ENCODE results near the gene TYW1B. TPM values are rescaled to one million over a fixed set of nuclear protein-coding genes. Genes with fewer than 3 reads are reported as not detected.
"Not testable (repeated sequence)": the region's sequence is repeated elsewhere in the genome, so short reads cannot be mapped to it uniquely, and the experiment has no call there.

The TYW1B gene
- total and polyA plus RNA-seq, 3 experiments from 2014 or later, result 1.5 to 5.1 (median 4.7) TPM

DNA sequence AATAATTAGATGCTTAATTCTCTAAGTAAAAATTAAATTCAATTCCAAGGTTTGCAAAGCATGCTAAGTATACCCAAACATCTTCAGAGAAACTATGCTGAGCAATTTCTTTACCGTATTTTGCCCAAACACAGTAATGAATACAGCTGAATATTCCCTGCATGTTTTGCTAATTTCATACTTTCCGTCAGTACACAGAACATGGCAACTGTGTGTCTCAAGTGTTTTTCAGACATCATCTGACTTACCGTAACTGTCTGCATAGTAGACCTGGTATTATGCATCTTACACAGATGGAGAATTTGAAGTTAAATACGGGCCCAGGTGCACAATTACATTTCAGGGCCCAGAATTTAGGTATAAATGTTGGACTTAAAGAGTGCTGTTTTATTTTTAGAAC is 15.2 kb upstream of the TYW1B start:
- H3K27me3 ChIP-seq (ENCODE audit: insufficient read depth, low read length, poor library complexity, severe bottlenecking); H3K4me1 Mint-ChIP-seq; H3K9me3 ChIP-seq (ENCODE audit: low read length); H3K27me3 Mint-ChIP-seq; H3K27ac Mint-ChIP-seq; H3K27ac ChIP-seq (ENCODE audit: low read depth, low read length); CTCF ChIA-PET; POLR2A ChIA-PET; H3K4me3 ChIP-seq (ENCODE audit: low read length); H3K4me3 Mint-ChIP-seq; H3K4me1 ChIP-seq (ENCODE audit: insufficient read depth, low read length); DNase-seq; H3K36me3 ChIP-seq (ENCODE audit: insufficient read depth, low read length): not testable (repeated sequence)
- H3K9me3 Mint-ChIP-seq, result peaks cover 8 to 17% (median 15%) of the 10 kb centered on the region in 5 donors
- H3K36me3 Mint-ChIP-seq, result peaks cover 9 to 17% (median 15%) of the 10 kb centered on the region in 3 donors

DNA sequence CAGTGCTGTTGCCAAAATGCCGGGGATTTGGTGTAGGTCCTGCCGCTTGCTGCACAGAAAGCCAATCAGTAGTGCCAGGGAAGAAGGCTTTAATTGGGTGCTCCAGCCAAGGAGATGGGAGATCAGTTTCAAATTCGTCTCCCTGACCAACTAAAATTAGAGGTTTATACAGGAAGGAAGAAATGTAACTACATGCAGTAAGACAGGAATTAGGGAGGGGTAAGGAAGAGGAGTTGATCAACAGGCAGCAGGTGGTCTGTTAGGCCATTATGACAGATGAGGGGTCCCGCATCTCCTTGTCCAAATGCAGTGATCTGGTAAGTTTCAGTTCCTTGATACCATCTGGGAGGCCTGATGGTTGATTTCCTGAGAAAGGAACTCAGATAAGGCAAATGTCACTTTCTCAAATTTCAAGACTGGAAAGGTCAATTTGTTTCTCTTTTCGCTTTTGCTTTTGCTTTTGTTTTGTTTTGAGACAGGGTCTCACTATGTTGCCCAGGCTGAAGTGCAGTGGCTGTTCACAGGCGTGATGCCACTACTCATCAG is 13.0 kb upstream of the TYW1B start:
- H3K4me3 Mint-ChIP-seq; H3K9me3 ChIP-seq (ENCODE audit: low read length); H3K27me3 ChIP-seq (ENCODE audit: insufficient read depth, low read length, poor library complexity, severe bottlenecking); H3K27ac ChIP-seq (ENCODE audit: low read depth, low read length); H3K4me1 Mint-ChIP-seq; H3K36me3 ChIP-seq (ENCODE audit: insufficient read depth, low read length); H3K27ac Mint-ChIP-seq; DNase-seq; H3K4me1 ChIP-seq (ENCODE audit: insufficient read depth, low read length); H3K27me3 Mint-ChIP-seq; H3K4me3 ChIP-seq (ENCODE audit: low read length): not testable (repeated sequence)
- Mint-ChIP-seq H3K9me3 (peaks cover 8 to 17% (median 15%) of the 10 kb centered on the region in 5 donors), H3K36me3 (peaks cover 17 to 31% (median 17%) of the 10 kb centered on the region in 3 donors)
- CTCF ChIA-PET, result interaction anchor here (1.5 kb wide), 1 partner anchor 11 kb away, joined by 4 read pairs; no protein-coding TSS in a partner anchor
- POLR2A ChIA-PET, result interaction anchor here (0.7 kb wide), 1 partner anchor 73 kb away, joined by 5 read pairs; no protein-coding TSS in a partner anchor

DNA sequence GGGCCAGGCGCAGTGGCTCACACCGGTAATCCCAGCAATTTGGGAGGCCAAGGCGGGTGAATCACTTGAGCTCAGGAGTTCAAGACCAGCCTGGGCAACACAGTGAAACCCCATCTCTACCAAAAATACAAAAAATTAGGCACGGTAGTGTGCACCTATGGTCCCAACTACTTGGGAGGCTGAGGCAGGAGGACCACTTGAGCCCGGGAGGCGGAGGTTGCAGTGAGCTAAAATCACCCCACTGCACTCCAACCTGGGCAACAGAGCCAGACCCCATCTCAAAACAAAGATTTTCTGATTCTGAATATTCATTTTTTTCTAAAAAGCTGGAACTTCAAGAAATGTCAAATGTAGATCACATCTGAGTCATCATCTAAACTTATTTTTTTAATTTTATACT is 10.3 kb upstream of the TYW1B start:
- CTCF ChIA-PET, result interaction anchor here (1.1 to 1.2 kb wide), 2 partner anchors 9 to 12 kb away, joined by 3 to 5 read pairs; no protein-coding TSS in a partner anchor

DNA sequence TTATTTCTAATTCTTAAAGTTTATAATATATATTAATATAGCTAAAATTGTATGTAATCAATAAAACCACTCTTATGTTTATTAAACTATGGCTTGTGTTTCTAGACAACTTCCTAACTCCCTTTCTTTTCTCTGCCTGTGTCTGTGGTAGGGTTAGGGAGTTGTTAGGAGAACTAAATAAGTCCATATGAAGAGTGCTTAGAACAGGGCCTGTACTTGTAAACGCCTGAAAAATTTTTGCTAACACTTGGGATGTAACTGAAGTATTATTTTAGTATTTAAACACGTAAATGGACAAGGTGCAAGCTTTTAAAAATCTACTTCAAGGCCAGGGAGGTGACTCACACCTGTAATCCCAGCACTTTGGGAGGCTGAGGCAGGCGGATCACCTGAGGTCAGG is 9.3 kb upstream of the TYW1B start:
- H3K4me3 ChIP-seq (ENCODE audit: low read length); H3K9me3 ChIP-seq (ENCODE audit: low read length); POLR2A ChIA-PET; H3K27me3 Mint-ChIP-seq; H3K4me1 ChIP-seq (ENCODE audit: insufficient read depth, low read length); H3K4me3 Mint-ChIP-seq; H3K27ac ChIP-seq (ENCODE audit: low read depth, low read length); DNase-seq; H3K27ac Mint-ChIP-seq; H3K27me3 ChIP-seq (ENCODE audit: insufficient read depth, low read length, poor library complexity, severe bottlenecking): not testable (repeated sequence)
- peaks cover 8 to 17% (median 10%) of the 10 kb centered on the region in 3 donors for H3K4me1 Mint-ChIP-seq
- peaks cover 8 to 17% (median 15%) of the 10 kb centered on the region in 5 donors for H3K9me3 Mint-ChIP-seq
- peaks cover 25 to 59% (median 26%) of the 10 kb centered on the region in 3 donors for H3K36me3 Mint-ChIP-seq
- CTCF ChIA-PET, result interaction anchor here (1.1 kb wide), 1 partner anchor 8 kb away, joined by 5 read pairs; no protein-coding TSS in a partner anchor
- H3K36me3 ChIP-seq (ENCODE audit: insufficient read depth, low read length), result peaks cover 28% of the 10 kb centered on the region

More for the DNA sequence above, 10.3 kb upstream of the TYW1B start:
- not testable (repeated sequence) for H3K27me3 Mint-ChIP-seq; H3K4me3 ChIP-seq (ENCODE audit: low read length); H3K27ac ChIP-seq (ENCODE audit: low read depth, low read length); H3K27me3 ChIP-seq (ENCODE audit: insufficient read depth, low read length, poor library complexity, severe bottlenecking); H3K4me1 ChIP-seq (ENCODE audit: insufficient read depth, low read length); H3K4me1 Mint-ChIP-seq; H3K4me3 Mint-ChIP-seq; H3K9me3 ChIP-seq (ENCODE audit: low read length); DNase-seq
- Mint-ChIP-seq H3K36me3 (peaks cover 17 to 51% (median 17%) of the 10 kb centered on the region in 3 donors), H3K27ac (peak overlapping the region in 1 of 8 donors; percentile 50), H3K9me3 (peaks cover 8 to 17% (median 15%) of the 10 kb centered on the region in 5 donors)
- POLR2A ChIA-PET, result interaction anchor here (0.6 kb wide), 1 partner anchor 11 kb away, joined by 4 read pairs; no protein-coding TSS in a partner anchor
- peaks cover 18% of the 10 kb centered on the region for H3K36me3 ChIP-seq (ENCODE audit: insufficient read depth, low read length)

DNA sequence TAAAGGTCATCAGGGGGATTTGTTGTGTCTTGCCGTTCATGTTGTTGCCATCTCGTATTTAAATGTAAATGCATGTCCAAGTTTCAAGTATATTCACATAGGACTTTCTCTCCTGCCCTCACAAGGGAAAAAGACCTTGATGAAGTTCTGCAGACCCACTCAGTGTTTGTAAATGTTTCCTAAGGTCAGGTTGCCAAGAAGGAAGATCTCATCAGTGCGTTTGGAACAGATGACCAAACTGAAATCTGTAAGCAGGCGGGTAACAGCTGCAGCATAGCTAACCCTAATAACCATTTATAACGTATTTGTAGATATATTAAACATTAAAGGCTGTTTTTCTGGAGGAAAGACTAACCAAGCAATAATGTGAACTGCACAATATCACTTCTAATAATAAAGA is 2.6 kb upstream of the TYW1B start:
- H3K9me3 Mint-ChIP-seq; DNase-seq; H3K9me3 ChIP-seq (ENCODE audit: low read length); H3K27me3 Mint-ChIP-seq; H3K27me3 ChIP-seq (ENCODE audit: insufficient read depth, low read length, poor library complexity, severe bottlenecking): not testable (repeated sequence)
- POLR2A ChIA-PET, result interaction anchor here (0.6 kb wide), 1 partner anchor 93 kb away, joined by 10 read pairs; no protein-coding TSS in a partner anchor
- peaks cover 16% of the 10 kb centered on the region for H3K36me3 ChIP-seq (ENCODE audit: insufficient read depth, low read length)
- H3K36me3 Mint-ChIP-seq, result peaks cover 9 to 47% (median 10%) of the 10 kb centered on the region in 3 donors
- CTCF ChIA-PET, result interaction anchor here (1.3 to 1.8 kb wide), 2 partner anchors 7 to 10 kb away, joined by 4 to 5 read pairs; no protein-coding TSS in a partner anchor
- peak overlapping the region; percentile 94 to 100 (median 99) for H3K27ac Mint-ChIP-seq
- H3K4me3 ChIP-seq (ENCODE audit: low read length), result peak overlapping the region; percentile 78
- peak overlapping the region; percentile 98 for H3K27ac ChIP-seq (ENCODE audit: low read depth, low read length)
- H3K4me1 Mint-ChIP-seq, result peaks cover 29 to 45% (median 44%) of the 10 kb centered on the region in 3 donors
- peaks cover 18% of the 10 kb centered on the region for H3K4me1 ChIP-seq (ENCODE audit: insufficient read depth, low read length)
- peak overlapping the region; percentile 92 to 98 (median 93) for H3K4me3 Mint-ChIP-seq

DNA sequence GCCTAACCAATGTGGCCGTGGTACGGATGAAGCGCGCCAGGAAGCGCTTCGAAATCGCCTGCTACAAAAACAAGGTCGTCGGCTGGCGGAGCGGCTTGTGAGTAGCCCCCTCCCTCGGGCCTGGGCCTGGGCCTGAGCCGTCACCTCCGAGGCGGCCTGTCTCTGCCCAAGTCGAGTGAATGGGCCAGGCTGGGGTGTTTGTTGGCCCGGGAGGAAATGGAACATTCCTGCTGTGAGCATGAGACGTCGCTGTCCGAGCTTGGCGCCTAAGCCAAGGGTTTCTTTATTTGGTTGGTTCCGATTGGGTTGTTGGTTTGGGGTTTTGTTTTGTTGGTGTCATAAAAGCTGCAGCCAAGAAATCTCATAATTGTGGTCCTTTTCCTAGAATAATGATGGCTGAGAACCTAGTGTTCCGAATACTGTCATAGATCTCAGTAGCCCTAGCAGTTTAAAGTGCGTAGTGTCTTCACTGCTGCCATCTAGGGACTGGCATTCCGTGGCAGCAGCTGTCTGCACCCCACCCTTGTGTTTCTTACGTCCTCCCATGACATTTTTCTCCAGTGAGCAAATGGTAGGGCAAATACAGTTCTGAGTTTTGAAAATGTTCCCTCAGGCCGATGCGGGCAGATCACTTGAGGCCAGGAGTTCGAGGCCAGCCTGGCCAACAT is 1.8 kb upstream of the TYW1B start:
- not testable (repeated sequence) for H3K27me3 Mint-ChIP-seq; H3K9me3 Mint-ChIP-seq; H3K9me3 ChIP-seq (ENCODE audit: low read length); H3K27me3 ChIP-seq (ENCODE audit: insufficient read depth, low read length, poor library complexity, severe bottlenecking)
- CTCF ChIA-PET, result interaction anchor here (1.2 to 1.8 kb wide), 4 partner anchors 8 to 86 kb away, joined by 3 to 5 read pairs (median 4); no protein-coding TSS in a partner anchor
- Histone ChIP-seq H3K4me1 (ENCODE audit: insufficient read depth, low read length) (peaks cover 18% of the 10 kb centered on the region), H3K36me3 (ENCODE audit: insufficient read depth, low read length) (peaks cover 16% of the 10 kb centered on the region), H3K4me3 (ENCODE audit: low read length) (peak overlapping the region; percentile 78), H3K27ac (ENCODE audit: low read depth, low read length) (peak overlapping the region; percentile 98)
- POLR2A ChIA-PET, result interaction anchor here (0.6 kb wide), 1 partner anchor 94 kb away, joined by 10 read pairs; no protein-coding TSS in a partner anchor
- H3K4me3 Mint-ChIP-seq, result peak overlapping the region; percentile 92 to 98 (median 93)
- H3K4me1 Mint-ChIP-seq, result peaks cover 29 to 45% (median 44%) of the 10 kb centered on the region in 3 donors
- peaks cover 9 to 45% (median 10%) of the 10 kb centered on the region in 3 donors for H3K36me3 Mint-ChIP-seq
- peak in 4 of 5 donors; percentile 12 to 77 (median 56) for DNase-seq
- H3K27ac Mint-ChIP-seq, result peak overlapping the region; percentile 94 to 100 (median 99)

DNA sequence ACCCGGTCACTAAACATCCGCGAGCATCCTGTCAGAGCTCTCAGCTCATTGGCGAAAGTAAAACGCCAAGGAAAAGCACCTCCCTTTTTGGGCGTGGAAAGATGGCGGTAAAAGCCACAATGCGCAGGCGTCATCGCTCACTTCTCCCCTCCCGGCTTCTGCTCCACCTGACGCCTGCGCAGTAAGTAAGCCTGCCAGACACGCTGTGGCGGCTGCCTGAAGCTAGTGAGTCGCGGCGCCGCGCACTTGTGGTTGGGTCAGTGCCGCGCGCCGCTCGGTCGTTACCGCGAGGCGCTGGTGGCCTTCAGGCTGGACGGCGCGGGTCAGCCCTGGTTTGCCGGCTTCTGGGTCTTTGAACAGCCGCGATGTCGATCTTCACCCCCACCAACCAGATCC is 1.3 kb upstream of the TYW1B start:
- peak overlapping the region; percentile 78 for H3K4me3 ChIP-seq (ENCODE audit: low read length)
- DNase-seq, result peak; percentile 90 to 98 (median 96)
- H3K27ac Mint-ChIP-seq, result peak overlapping the region; percentile 94 to 100 (median 99)
- peaks cover 11% of the 10 kb centered on the region for H3K36me3 ChIP-seq (ENCODE audit: insufficient read depth, low read length)
- peaks cover 29 to 45% (median 44%) of the 10 kb centered on the region in 3 donors for H3K4me1 Mint-ChIP-seq
- H3K27me3 ChIP-seq (ENCODE audit: insufficient read depth, low read length, poor library complexity, severe bottlenecking); H3K9me3 ChIP-seq (ENCODE audit: low read length); H3K9me3 Mint-ChIP-seq; H3K27me3 Mint-ChIP-seq: not testable (repeated sequence)
- H3K4me3 Mint-ChIP-seq, result peak overlapping the region; percentile 92 to 98 (median 93)
- peaks cover 18% of the 10 kb centered on the region for H3K4me1 ChIP-seq (ENCODE audit: insufficient read depth, low read length)
- H3K36me3 Mint-ChIP-seq, result peaks cover 9 to 40% (median 10%) of the 10 kb centered on the region in 3 donors
- ChIA-PET POLR2A (interaction anchor here (0.6 kb wide), 1 partner anchor 149 kb away, joined by 3 read pairs; no protein-coding TSS in a partner anchor), CTCF (interaction anchor here (1.2 to 1.8 kb wide), 4 partner anchors 9 to 86 kb away, joined by 3 to 5 read pairs (median 4); no protein-coding TSS in a partner anchor)
- H3K27ac ChIP-seq (ENCODE audit: low read depth, low read length), result peak overlapping the region; percentile 98
